ENCODE measurements around the gene PKN1. TPM values are rescaled to one million over a fixed set of nuclear protein-coding genes. Genes with fewer than 3 reads are reported as not detected.
A peak's percentile ranks its signal among the peaks of the same experiment; 100 is the strongest.
"Not testable (repeated sequence)": the region's sequence is repeated elsewhere in the genome, so short reads cannot be mapped to it uniquely, and the experiment has no call there.

PKN1 gene
- total RNA-seq, 1 experiment from 2014 or later: 257 TPM

DNA sequence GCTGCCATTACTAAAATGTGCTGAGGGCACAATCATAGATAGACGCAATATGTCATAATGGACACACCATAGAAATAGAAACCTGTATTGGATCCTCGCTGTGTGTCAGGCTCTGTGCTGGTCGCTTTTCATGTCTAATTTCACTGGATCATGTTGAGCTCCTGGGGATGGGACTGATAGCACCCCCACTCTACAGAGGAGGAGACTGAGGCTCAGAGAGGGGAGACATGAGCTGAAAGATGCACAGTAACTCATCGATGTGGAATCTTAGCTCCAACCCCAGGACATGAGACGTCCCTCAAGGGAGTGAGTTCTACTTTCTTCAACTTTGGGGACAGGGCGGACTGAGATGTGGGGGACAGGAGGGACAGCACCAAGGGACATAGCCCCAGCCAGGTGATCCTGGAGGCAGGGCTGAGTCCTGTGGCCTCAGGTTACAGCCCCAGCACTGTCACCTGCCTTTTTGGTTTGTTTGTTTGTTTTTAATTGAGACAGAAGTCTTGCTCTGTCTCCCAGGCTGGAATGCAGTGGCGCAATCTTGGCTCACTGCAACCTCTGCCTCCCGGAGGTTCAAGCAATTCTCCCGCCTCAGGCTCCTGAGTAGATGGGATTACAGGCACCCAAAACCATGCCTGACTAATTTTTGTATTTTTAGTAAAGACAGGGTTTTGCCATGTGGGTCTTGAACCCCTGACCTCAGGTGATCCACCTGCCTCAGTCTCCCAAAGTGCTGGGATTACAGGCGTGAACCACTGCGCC is 69.4 kb downstream of the PKN1 start:
- DNase-seq: peak; percentile 73 to 95
- TF ChIP-seq, protein P1, sequence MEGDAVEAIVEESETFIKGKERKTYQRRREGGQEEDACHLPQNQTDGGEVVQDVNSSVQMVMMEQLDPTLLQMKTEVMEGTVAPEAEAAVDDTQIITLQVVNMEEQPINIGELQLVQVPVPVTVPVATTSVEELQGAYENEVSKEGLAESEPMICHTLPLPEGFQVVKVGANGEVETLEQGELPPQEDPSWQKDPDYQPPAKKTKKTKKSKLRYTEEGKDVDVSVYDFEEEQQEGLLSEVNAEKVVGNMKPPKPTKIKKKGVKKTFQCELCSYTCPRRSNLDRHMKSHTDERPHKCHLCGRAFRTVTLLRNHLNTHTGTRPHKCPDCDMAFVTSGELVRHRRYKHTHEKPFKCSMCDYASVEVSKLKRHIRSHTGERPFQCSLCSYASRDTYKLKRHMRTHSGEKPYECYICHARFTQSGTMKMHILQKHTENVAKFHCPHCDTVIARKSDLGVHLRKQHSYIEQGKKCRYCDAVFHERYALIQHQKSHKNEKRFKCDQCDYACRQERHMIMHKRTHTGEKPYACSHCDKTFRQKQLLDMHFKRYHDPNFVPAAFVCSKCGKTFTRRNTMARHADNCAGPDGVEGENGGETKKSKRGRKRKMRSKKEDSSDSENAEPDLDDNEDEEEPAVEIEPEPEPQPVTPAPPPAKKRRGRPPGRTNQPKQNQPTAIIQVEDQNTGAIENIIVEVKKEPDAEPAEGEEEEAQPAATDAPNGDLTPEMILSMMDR (conservative IDR thresholded peaks at IDR 0.05): no peak
- TF ChIP-seq EZH2 (IDR thresholded peaks at IDR 0.05; ENCODE audit: low read depth): no peak
- no peaks in the 10 kb centered on the region for H3K9me3 ChIP-seq (ENCODE audit: insufficient read depth, low read depth)
- no peaks in the 10 kb centered on the region for H3K9me2 ChIP-seq (ENCODE audit: insufficient read depth)
- H3K4me3 ChIP-seq: no peak overlapping the region; the same call in 1 of the 2 replicates
- no peaks in the 10 kb centered on the region for H3K36me3 ChIP-seq (ENCODE audit: low read depth)
- H3F3A ChIP-seq (ENCODE audit: insufficient read depth, low read depth): peaks cover 65% of the 10 kb centered on the region
- H3K27me3 ChIP-seq (ENCODE audit: insufficient read depth, low read depth): no peaks in the 10 kb centered on the region
- ChIA-PET CTCF (interaction anchor here (0.5 kb wide), 1 partner anchor 28 kb away, joined by 3 read pairs; no protein-coding TSS in a partner anchor), POLR2A (ENCODE audit: unreplicated experiment) (no interaction called here)
- peak overlapping the region; percentile 99 for H3K27ac ChIP-seq
- no TSS peak for BruUV-seq (replicated peaks)
- peaks cover 64% of the 10 kb centered on the region for H3K4me1 ChIP-seq (replicated peaks; ENCODE audit: insufficient read depth)
- intact Hi-C loops (cut with micrococcal nuclease; ENCODE audit: unreplicated experiment): no loop called here
- H3K4me2 ChIP-seq: peak overlapping the region; percentile 66
- no peaks in the 10 kb centered on the region for H4K20me1 ChIP-seq (ENCODE audit: insufficient read depth)
- H3K79me2 ChIP-seq (ENCODE audit: low read depth): peaks cover 11% of the 10 kb centered on the region
- H2AFZ ChIP-seq: no peak overlapping the region

DNA sequence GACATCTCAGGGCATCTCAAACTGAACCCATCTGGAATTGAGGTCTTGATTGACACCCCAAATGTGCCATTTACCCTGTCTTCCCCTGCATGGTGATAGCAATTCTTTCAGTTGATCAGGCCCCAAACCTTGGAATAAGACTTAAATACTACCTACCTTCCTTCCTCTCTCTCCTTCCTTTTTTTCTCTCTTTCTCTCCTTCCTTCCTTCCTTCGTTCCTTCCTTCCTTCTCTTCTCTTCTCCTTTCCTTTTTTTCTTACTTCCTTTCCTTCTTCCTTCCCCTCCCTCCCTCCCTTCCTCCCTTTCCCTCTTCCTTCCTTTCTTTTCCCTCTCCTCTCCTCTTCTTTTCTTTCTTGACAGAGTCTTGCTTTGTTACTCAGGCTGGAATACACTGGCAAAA is 70.2 kb downstream of the PKN1 start:
- Histone ChIP-seq H3K36me3 (ENCODE audit: low read depth) (no peaks in the 10 kb centered on the region), H3K9me2 (ENCODE audit: insufficient read depth) (no peaks in the 10 kb centered on the region), H3K79me2 (ENCODE audit: low read depth) (peaks cover 11% of the 10 kb centered on the region), H3F3A (ENCODE audit: insufficient read depth, low read depth) (peaks cover 63% of the 10 kb centered on the region), H3K4me3 (no peak overlapping the region; the same call in 1 of the 2 replicates), H4K20me1 (ENCODE audit: insufficient read depth) (no peaks in the 10 kb centered on the region), H3K9me3 (ENCODE audit: insufficient read depth, low read depth) (no peaks in the 10 kb centered on the region), H3K4me1 (replicated peaks; ENCODE audit: insufficient read depth) (peaks cover 62% of the 10 kb centered on the region), H3K27me3 (ENCODE audit: insufficient read depth, low read depth) (no peaks in the 10 kb centered on the region), H2AFZ (no peak overlapping the region), H3K4me2 (peak overlapping the region; percentile 66), H3K27ac (peak overlapping the region; percentile 99)
- POLR2A ChIA-PET (ENCODE audit: unreplicated experiment): no interaction called here
- no peak for DNase-seq
- TF ChIP-seq, protein P1 (conservative IDR thresholded peaks at IDR 0.05): no peak
- TF ChIP-seq EZH2 (IDR thresholded peaks at IDR 0.05; ENCODE audit: low read depth): no peak
- BruUV-seq (replicated peaks): no TSS peak
- CTCF ChIA-PET: interaction anchor here (1.1 kb wide), 1 partner anchor 15 kb away, joined by 4 read pairs; the partner anchor contains the start of gene DNAJB1
- intact Hi-C loops (cut with micrococcal nuclease; ENCODE audit: unreplicated experiment): no loop called here

DNA sequence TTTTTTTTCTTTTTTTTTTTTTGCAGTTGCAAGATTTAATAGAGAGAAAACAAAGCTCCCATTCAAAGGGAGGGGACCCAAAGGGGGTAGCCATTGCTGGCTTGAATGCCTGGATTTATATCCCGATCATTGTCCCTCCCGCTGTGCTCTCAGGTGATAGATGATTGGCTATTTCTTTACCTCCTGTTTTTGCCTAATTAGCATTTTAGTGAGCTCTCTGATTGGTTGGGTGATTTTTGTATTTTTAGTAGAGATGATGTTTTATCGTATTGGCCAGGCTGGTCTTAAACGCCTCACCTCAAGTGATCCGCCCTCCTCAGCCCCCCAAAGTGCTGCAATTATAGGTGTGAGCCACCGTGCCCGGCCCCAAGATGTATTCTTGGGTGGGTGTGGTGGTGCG is 71.5 kb downstream of the PKN1 start:
- peak overlapping the region; percentile 99 for H3K27ac ChIP-seq
- H4K20me1 ChIP-seq (ENCODE audit: insufficient read depth); H3K9me3 ChIP-seq (ENCODE audit: insufficient read depth, low read depth); H3K9me2 ChIP-seq (ENCODE audit: insufficient read depth); H3K27me3 ChIP-seq (ENCODE audit: insufficient read depth, low read depth); intact Hi-C loops (cut with micrococcal nuclease; ENCODE audit: unreplicated experiment); H3K4me3 ChIP-seq; H2AFZ ChIP-seq; H3K36me3 ChIP-seq (ENCODE audit: low read depth); DNase-seq; BruUV-seq (replicated peaks): not testable (repeated sequence)
- ChIA-PET CTCF (interaction anchor here (0.6 to 2.1 kb wide), 6 partner anchors 9 to 1324 kb away, joined by 4 to 10 read pairs (median 5); partner anchors contain the start of gene DNAJB1), POLR2A (ENCODE audit: unreplicated experiment) (interaction anchor here (0.7 kb wide), 1 partner anchor 46 kb away, joined by 3 read pairs; no protein-coding TSS in a partner anchor)
- H3F3A ChIP-seq (ENCODE audit: insufficient read depth, low read depth): peaks cover 73% of the 10 kb centered on the region
- peak overlapping the region; percentile 66 for H3K4me2 ChIP-seq
- H3K4me1 ChIP-seq (replicated peaks; ENCODE audit: insufficient read depth): peaks cover 72% of the 10 kb centered on the region
- peaks cover 18% of the 10 kb centered on the region for H3K79me2 ChIP-seq (ENCODE audit: low read depth)

All from PC-9 (cell line).